Measurements from ENCODE around the gene STING1. TPM values are rescaled to one million over a fixed set of nuclear protein-coding genes. Genes with fewer than 3 reads are reported as not detected.

Gene STING1
- polyA plus RNA-seq, 1 donor from 2014 or later: 0.12 TPM

GRCh38 chr5:139430015-139430414, 52.5 kb downstream of the STING1 start:
- Histone ChIP-seq H3K9me3 (ENCODE audit: low read length) (no peaks in the 10 kb centered on the region), H3K9me2 (ENCODE audit: insufficient read depth, low read length) (no peaks in the 10 kb centered on the region), H4K20me1 (ENCODE audit: insufficient read depth) (no peaks in the 10 kb centered on the region), H3K79me2 (replicated peaks; ENCODE audit: insufficient read depth, low read length) (no peaks in the 10 kb centered on the region), H3K4me2 (ENCODE audit: low read length) (no peak overlapping the region), H3K9ac (ENCODE audit: low read length) (no peak overlapping the region), H3F3A (ENCODE audit: insufficient read depth, low read length, poor library complexity, severe bottlenecking) (no peaks in the 10 kb centered on the region), H3K27ac (ENCODE audit: low read length) (no peak overlapping the region), H3K36me3 (ENCODE audit: insufficient read depth, low read length) (peaks cover 4% of the 10 kb centered on the region), H3K27me3 (ENCODE audit: insufficient read depth, low read depth, low read length) (no peaks in the 10 kb centered on the region), H2AFZ (ENCODE audit: low read depth, low read length) (no peak overlapping the region), H3K4me3 (ENCODE audit: low read length) (no peak overlapping the region)
- TF ChIP-seq EZH2 (IDR thresholded peaks at IDR 0.05; ENCODE audit: borderline replicate concordance, insufficient read depth, low read length, poor library complexity, severe bottlenecking) (no peak), CTCF (IDR thresholded peaks at IDR 0.05; ENCODE audit: poor library complexity, severe bottlenecking) (no peak), RAD21 (conservative IDR thresholded peaks at IDR 0.05) (no peak), MXI1 (conservative IDR thresholded peaks at IDR 0.05; ENCODE audit: poor library complexity, severe bottlenecking) (no peak), SMC3 (conservative IDR thresholded peaks at IDR 0.05; ENCODE audit: poor library complexity) (no peak)

- H3K9ac ChIP-seq (ENCODE audit: low read length): no peak overlapping the region
- no peak overlapping the region for H2AFZ ChIP-seq (ENCODE audit: low read depth, low read length)
- no peaks in the 10 kb centered on the region for H4K20me1 ChIP-seq (ENCODE audit: insufficient read depth)
- H3K27me3 ChIP-seq (ENCODE audit: insufficient read depth, low read depth, low read length): no peaks in the 10 kb centered on the region
- H3K9me2 ChIP-seq (ENCODE audit: insufficient read depth, low read length): no peaks in the 10 kb centered on the region
- no peak overlapping the region for H3K4me3 ChIP-seq (ENCODE audit: low read length)
- TF ChIP-seq CTCF (IDR thresholded peaks at IDR 0.05; ENCODE audit: poor library complexity, severe bottlenecking) (no peak), SMC3 (conservative IDR thresholded peaks at IDR 0.05; ENCODE audit: poor library complexity) (no peak)
- H3K27ac ChIP-seq (ENCODE audit: low read length): no peak overlapping the region
- no peaks in the 10 kb centered on the region for H3F3A ChIP-seq (ENCODE audit: insufficient read depth, low read length, poor library complexity, severe bottlenecking)
- H3K36me3 ChIP-seq (ENCODE audit: insufficient read depth, low read length): no peaks in the 10 kb centered on the region
- H3K4me2 ChIP-seq (ENCODE audit: low read length): no peak overlapping the region
- no peaks in the 10 kb centered on the region for H3K9me3 ChIP-seq (ENCODE audit: low read length)
- no peaks in the 10 kb centered on the region for H3K79me2 ChIP-seq (replicated peaks; ENCODE audit: insufficient read depth, low read length)
These were observed 56.2 kb downstream of the STING1 start for GRCh38 chr5:139426203-139426885.

Small RNA genes lying within 50 kb of the gene (small RNA-seq; reads per million reads assigned to genes)
- gene RNU5B-4P: 0 reads per million in 3 experiments

Other genes starting within 250 kb of the STING1 start
- gene MATR3, start 189.0 kb downstream of the STING1 start, polyA plus RNA-seq: 920 and 1,016 TPM in 2 replicates
- 181 and 201 TPM in 2 replicates for gene PAIP2, start 140.9 kb downstream of the STING1 start, polyA plus RNA-seq
- not detected in 2 replicates for gene SLC23A1, start 99.5 kb downstream of the STING1 start, polyA plus RNA-seq
- gene MZB1, start 92.8 kb downstream of the STING1 start, polyA plus RNA-seq: not detected in 2 replicates
- gene PROB1, start 87.7 kb downstream of the STING1 start, polyA plus RNA-seq: 0.74 and 1.2 TPM in 2 replicates
- gene SPATA24, start 78.7 kb downstream of the STING1 start, polyA plus RNA-seq: 2.3 and 6.7 TPM in 2 replicates
- gene DNAJC18, start 43.2 kb downstream of the STING1 start, polyA plus RNA-seq: 40.2 and 44.4 TPM in 2 replicates
- not detected in 2 replicates for gene ECSCR, start 20.0 kb downstream of the STING1 start, polyA plus RNA-seq
- not detected in 2 replicates for gene SMIM33, start 11.8 kb downstream of the STING1 start, polyA plus RNA-seq
- 110 and 118 TPM in 2 replicates for gene UBE2D2, start 78.6 kb upstream of the STING1 start, polyA plus RNA-seq
- 24.4 and 38.0 TPM in 2 replicates for gene CXXC5, start 165.6 kb upstream of the STING1 start, polyA plus RNA-seq